MM.1S (cell line): ENCODE results near the gene RHEB.

Experiments
- EZH2 ChIP-seq: fragments of 300-600 bp; sonication (generic); optimal IDR thresholded peaks from 2 replicates; pipeline ENCODE3; 2017; ENCODE audit warnings: low read depth, mild to moderate bottlenecking, antibody characterized with exemption, low read length, mixed read lengths
- EZH2phosphoT487 ChIP-seq: fragments of 300-600 bp; sonication (generic); IDR thresholded peaks from 2 replicates; pipeline ENCODE4 v1.6.1; 2018; ENCODE audit warnings: antibody characterized with exemption, low read length
- TF ChIP-seq, protein P1 (sequence below): fragments of 300-600 bp; sonication (generic); IDR thresholded peaks from 2 replicates; pipeline ENCODE4 v1.5.1; 2016; ENCODE audit warnings: antibody characterized with exemption, low read length, mixed read lengths

DNA sequence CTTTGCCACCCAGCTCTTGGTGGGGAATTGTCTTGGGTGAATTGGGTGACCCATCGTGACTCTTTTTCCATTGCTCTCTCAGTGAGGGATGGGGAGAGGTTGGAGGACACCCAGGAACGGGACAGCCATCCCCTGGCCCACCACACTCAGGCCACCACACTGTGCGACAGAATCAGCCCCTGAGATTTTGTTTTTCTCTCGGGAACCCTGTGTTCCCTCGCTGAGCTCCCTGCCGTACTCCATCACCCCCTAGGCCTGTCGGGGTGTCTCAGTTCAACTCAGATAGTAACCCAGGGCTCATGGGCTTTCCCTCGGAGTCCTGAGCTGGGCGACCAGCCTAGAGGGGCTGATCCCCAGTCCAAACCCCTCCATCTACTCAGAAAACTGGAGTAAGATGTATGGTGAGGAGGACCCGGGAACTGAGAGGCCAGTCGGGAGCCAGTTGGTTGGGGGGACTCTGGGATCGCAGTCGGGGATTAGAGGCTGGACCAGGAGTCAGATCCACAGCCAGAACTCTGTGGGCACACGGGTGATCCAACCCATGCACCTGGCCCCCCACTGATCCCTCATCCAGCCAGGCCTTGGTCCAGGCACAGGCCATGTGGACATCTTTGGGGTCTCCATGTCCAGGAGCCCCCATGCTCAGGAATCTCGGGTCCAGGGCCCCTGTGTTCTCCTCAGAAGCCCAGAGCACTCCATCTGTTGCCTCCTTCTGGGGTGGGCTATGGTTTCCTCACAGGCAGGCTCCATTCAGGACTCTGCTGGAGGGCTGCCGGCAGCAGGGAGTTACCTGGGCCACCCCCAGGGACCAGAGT is 89.1 kb downstream of the RHEB start:
- TF ChIP-seq EZH2phosphoT487 = no peak
- TF ChIP-seq, protein P1, sequence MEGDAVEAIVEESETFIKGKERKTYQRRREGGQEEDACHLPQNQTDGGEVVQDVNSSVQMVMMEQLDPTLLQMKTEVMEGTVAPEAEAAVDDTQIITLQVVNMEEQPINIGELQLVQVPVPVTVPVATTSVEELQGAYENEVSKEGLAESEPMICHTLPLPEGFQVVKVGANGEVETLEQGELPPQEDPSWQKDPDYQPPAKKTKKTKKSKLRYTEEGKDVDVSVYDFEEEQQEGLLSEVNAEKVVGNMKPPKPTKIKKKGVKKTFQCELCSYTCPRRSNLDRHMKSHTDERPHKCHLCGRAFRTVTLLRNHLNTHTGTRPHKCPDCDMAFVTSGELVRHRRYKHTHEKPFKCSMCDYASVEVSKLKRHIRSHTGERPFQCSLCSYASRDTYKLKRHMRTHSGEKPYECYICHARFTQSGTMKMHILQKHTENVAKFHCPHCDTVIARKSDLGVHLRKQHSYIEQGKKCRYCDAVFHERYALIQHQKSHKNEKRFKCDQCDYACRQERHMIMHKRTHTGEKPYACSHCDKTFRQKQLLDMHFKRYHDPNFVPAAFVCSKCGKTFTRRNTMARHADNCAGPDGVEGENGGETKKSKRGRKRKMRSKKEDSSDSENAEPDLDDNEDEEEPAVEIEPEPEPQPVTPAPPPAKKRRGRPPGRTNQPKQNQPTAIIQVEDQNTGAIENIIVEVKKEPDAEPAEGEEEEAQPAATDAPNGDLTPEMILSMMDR = no peak
- no peak for TF ChIP-seq EZH2
